ENCODE measurements around the gene TMEM255B.
A peak's percentile ranks its signal among the peaks of the same experiment; 100 is the strongest.

The TMEM255B gene

GRCh38 chr13:113764793-113765563 is 6.0 kb downstream of the TMEM255B start:
- Histone ChIP-seq H3K4me3 (no peak overlapping the region), H3K36me3 (no peaks in the 10 kb centered on the region; a peak in 1 of 22 replicates), H3K4me1 (peaks cover 2 to 71% (median 45%) of the 10 kb centered on the region in 10 experiments), H3K9ac (no peak overlapping the region), H3K27me3 (peaks cover 23 to 37% (median 29%) of the 10 kb centered on the region in 11 experiments), H3K9me3 (replicated peaks in 1 of 11) (peaks cover 8 to 23% (median 19%) of the 10 kb centered on the region in 11 experiments; a peak in 20 of 22 replicates), H3K4me2 (peak overlapping the region in 7 of 11 experiments; percentile 3 to 89 (median 33); a peak in 9 of 22 replicates), H3K27ac (no peak overlapping the region), H4K20me1 (peaks cover 0 to under 1% (median 0%) of the 10 kb centered on the region in 11 experiments; a peak in 2 of 22 replicates)
- TF ChIP-seq Cebpa-rat (IDR thresholded peaks at IDR 0.05), result no peak

- Histone ChIP-seq H3K4me2 (peak overlapping the region in 9 of 11 experiments; percentile 3 to 89 (median 33); a peak in 9 of 22 replicates), H3K36me3 (peaks cover 0 to under 1% (median 0%) of the 10 kb centered on the region in 11 experiments; a peak in 2 of 22 replicates), H3K27me3 (peaks cover 17 to 32% (median 23%) of the 10 kb centered on the region in 11 experiments), H4K20me1 (no peaks in the 10 kb centered on the region; a peak in 2 of 22 replicates), H3K9me3 (replicated peaks in 1 of 11) (peaks cover 13 to 29% (median 24%) of the 10 kb centered on the region in 11 experiments), H3K27ac (no peak overlapping the region), H3K4me3 (no peak overlapping the region), H3K9ac (no peak overlapping the region), H3K4me1 (peaks cover 0 to 75% (median 46%) of the 10 kb centered on the region in 10 experiments; a peak in 16 of 20 replicates)
- TF ChIP-seq Cebpa-rat (IDR thresholded peaks at IDR 0.05), result no peak
Measured at GRCh38 chr13:113765564-113765910, 6.5 kb downstream of the TMEM255B start.

GRCh38 chr13:113766035-113766800 is 7.2 kb downstream of the TMEM255B start:
- no peak overlapping the region for H3K27ac ChIP-seq
- no peak overlapping the region for H3K9ac ChIP-seq
- H3K36me3 ChIP-seq, result peaks cover 0 to 6% (median 0%) of the 10 kb centered on the region in 11 experiments; a peak in 4 of 22 replicates
- H3K9me3 ChIP-seq (replicated peaks in 1 of 11), result peaks cover 20 to 36% (median 31%) of the 10 kb centered on the region in 11 experiments
- H3K4me3 ChIP-seq, result no peak overlapping the region
- TF ChIP-seq Cebpa-rat (IDR thresholded peaks at IDR 0.05), result no peak
- H3K4me1 ChIP-seq, result peaks cover 0 to 78% (median 52%) of the 10 kb centered on the region in 10 experiments; a peak in 16 of 20 replicates
- no peaks in the 10 kb centered on the region; a peak in 2 of 22 replicates for H4K20me1 ChIP-seq
- peaks cover 11 to 25% (median 16%) of the 10 kb centered on the region in 11 experiments for H3K27me3 ChIP-seq
- H3K4me2 ChIP-seq, result peak overlapping the region in 8 of 11 experiments; percentile 8 to 89 (median 76); a peak in 9 of 22 replicates

- peaks cover 3 to 14% (median 6%) of the 10 kb centered on the region in 11 experiments; a peak in 8 of 22 replicates for H3K27me3 ChIP-seq
Measured at GRCh38 chr13:113767366-113767765, 8.3 kb downstream of the TMEM255B start.

GRCh38 chr13:113768018-113768905 is 9.2 kb downstream of the TMEM255B start:
- peaks cover 0 to 8% (median 0%) of the 10 kb centered on the region in 11 experiments; a peak in 4 of 22 replicates for H3K27me3 ChIP-seq
- peaks cover 40 to 55% (median 52%) of the 10 kb centered on the region in 11 experiments for H3K9me3 ChIP-seq (replicated peaks in 1 of 11)
- peaks cover 0 to 11% (median 0%) of the 10 kb centered on the region in 11 experiments; a peak in 4 of 22 replicates for H3K36me3 ChIP-seq
- no peak for TF ChIP-seq Cebpa-rat (IDR thresholded peaks at IDR 0.05)
- peaks cover 0 to 81% (median 60%) of the 10 kb centered on the region in 10 experiments; a peak in 16 of 20 replicates for H3K4me1 ChIP-seq
- H4K20me1 ChIP-seq, result no peaks in the 10 kb centered on the region; a peak in 2 of 22 replicates
- peak overlapping the region in 3 of 11 experiments; percentile 43 to 62 (median 53); a peak in 6 of 22 replicates for H3K27ac ChIP-seq
- peak overlapping the region in 3 of 11 experiments; percentile 15 to 30 (median 25); a peak in 4 of 22 replicates for H3K9ac ChIP-seq
- peak overlapping the region in 10 of 11 experiments; percentile 12 to 89 (median 72); a peak in 18 of 22 replicates for H3K4me2 ChIP-seq
- peak overlapping the region in 1 of 10 experiments; percentile 6; a peak in 2 of 20 replicates for H3K4me3 ChIP-seq

More at GRCh38 chr13:113767366-113767765, 8.3 kb downstream of the TMEM255B start:
- TF ChIP-seq Cebpa-rat (IDR thresholded peaks at IDR 0.05), result no peak
- Histone ChIP-seq H3K9ac (peak overlapping the region in 2 of 11 experiments; percentile 15 to 30; a peak in 2 of 22 replicates), H4K20me1 (no peaks in the 10 kb centered on the region; a peak in 2 of 22 replicates), H3K9me3 (replicated peaks in 1 of 11) (peaks cover 32 to 47% (median 43%) of the 10 kb centered on the region in 11 experiments), H3K4me3 (no peak overlapping the region), H3K36me3 (peaks cover 0 to 6% (median 0%) of the 10 kb centered on the region in 11 experiments; a peak in 4 of 22 replicates), H3K4me2 (peak overlapping the region in 9 of 11 experiments; percentile 7 to 89 (median 74); a peak in 17 of 22 replicates), H3K4me1 (peaks cover 0 to 85% (median 60%) of the 10 kb centered on the region in 10 experiments; a peak in 16 of 20 replicates), H3K27ac (peak overlapping the region in 3 of 11 experiments; percentile 24 to 62 (median 53); a peak in 6 of 22 replicates)

GRCh38 chr13:113769106-113769505 is 10.1 kb downstream of the TMEM255B start:
- Histone ChIP-seq H4K20me1 (no peaks in the 10 kb centered on the region; a peak in 2 of 22 replicates), H3K27ac (no peak overlapping the region; a peak in 1 of 22 replicates), H3K4me1 (peaks cover 0 to 75% (median 57%) of the 10 kb centered on the region in 10 experiments; a peak in 16 of 20 replicates), H3K4me2 (peak overlapping the region in 8 of 11 experiments; percentile 64 to 89 (median 78); a peak in 12 of 22 replicates), H3K9me3 (replicated peaks in 1 of 11) (peaks cover 43 to 62% (median 60%) of the 10 kb centered on the region in 11 experiments), H3K36me3 (peaks cover 0 to 11% (median 0%) of the 10 kb centered on the region in 11 experiments; a peak in 4 of 22 replicates), H3K4me3 (peak overlapping the region in 1 of 10 experiments; percentile 6; a peak in 2 of 20 replicates), H3K9ac (no peak overlapping the region), H3K27me3 (0 out of 22 replicates have a peak, but pooled peaks cover 0 to 8% (median 0%) of the 10 kb centered on the region in 11 experiments)
- TF ChIP-seq Cebpa-rat (IDR thresholded peaks at IDR 0.05), result no peak

GRCh38 chr13:113769881-113770280 is 10.9 kb downstream of the TMEM255B start:
- Histone ChIP-seq H3K4me1 (peaks cover 0 to 75% (median 62%) of the 10 kb centered on the region in 10 experiments; a peak in 16 of 20 replicates), H3K9ac (no peak overlapping the region), H3K4me2 (peak overlapping the region in 6 of 11 experiments; percentile 8 to 89 (median 77); a peak in 6 of 22 replicates), H3K36me3 (peaks cover 0 to 11% (median 0%) of the 10 kb centered on the region in 11 experiments; a peak in 4 of 22 replicates), H3K9me3 (replicated peaks in 1 of 11) (peaks cover 43 to 65% (median 61%) of the 10 kb centered on the region in 11 experiments), H4K20me1 (no peaks in the 10 kb centered on the region; a peak in 1 of 22 replicates), H3K27me3 (0 out of 22 replicates have a peak, but pooled peaks cover 0 to 8% (median 0%) of the 10 kb centered on the region in 11 experiments), H3K27ac (no peak overlapping the region), H3K4me3 (no peak overlapping the region)
- TF ChIP-seq Cebpa-rat (IDR thresholded peaks at IDR 0.05), result no peak

All from BLaER1 treated with 17β-estradiol and CSF1 and Interleukin-3, amounts not matched to agents 10 nM and 100 nM (cell line).